Heart right ventricle (tissue), 16 donors: ENCODE results near the gene SCFD1. TPM values are rescaled to one million over a fixed set of nuclear protein-coding genes. Genes with fewer than 3 reads are reported as not detected.

ENCODE experiments used
- ATAC-seq, 8 donors: fragments of 200-7000 bp; cut with Tn5 transposase; one replicate each; pipeline ENCODE4 v1.9.1; 2020; ENCODE audit warnings: mild to moderate bottlenecking in 8 of 8, moderate library complexity in 8 of 8, moderate number of reproducible peaks in 1 of 8
- DNase-seq, 2 donors: peaks; one replicate each; pipeline ENCODE4 v3.0.0-alpha.2; 2020
- H3K27ac ChIP-seq, 10 donors: fragments of 200-600 bp; sonication (generic) in 2 of 10; one replicate each; pipeline versions ENCODE4 v1.5.0 to v1.8.0; 2020 to 2022; ENCODE audit warnings: mild to moderate bottlenecking in 3 of 10
- H3K27me3 ChIP-seq, 7 donors: fragments of 200-600 bp; one replicate each; pipeline ENCODE4 v1.8.0; 2021 to 2022; ENCODE audit warnings: mild to moderate bottlenecking in 2 of 7
- H3K36me3 ChIP-seq, 9 donors: fragments of 200-600 bp; sonication (generic) in 1 of 9; one replicate each; pipeline versions ENCODE4 v1.5.0 to v1.8.0; 2020 to 2022; ENCODE audit warnings: mild to moderate bottlenecking in 2 of 9
- H3K4me1 ChIP-seq, 9 donors: fragments of 200-600 bp; sonication (generic) in 1 of 9; one replicate each; pipeline versions ENCODE4 v1.5.0 to v1.8.0; 2020 to 2022; ENCODE audit warnings: mild to moderate bottlenecking in 4 of 9
- H3K4me3 ChIP-seq, 10 donors: fragments of 200-600 bp; sonication (generic) in 2 of 10; one replicate each; pipeline versions ENCODE4 v1.5.0 to v1.8.0; 2020 to 2022; ENCODE audit warnings: mild to moderate bottlenecking in 7 of 10, moderate library complexity in 2 of 10
- H3K9me3 ChIP-seq, 11 donors: fragments of 200-600 bp in 10 of 11; sonication (generic) in 2 of 11; one replicate each; pipeline versions ENCODE4 v1.5.0 to v1.8.0; 2013 to 2022; ENCODE audit warnings: mild to moderate bottlenecking in 2 of 11, control low read depth in 1 of 11, moderate library complexity in 1 of 11
- WGBS, 2 donors: extraction: QIAGEN DNeasy Blood & Tissue Kit; methylation state at CpG; one replicate each; pipeline ENCODE4 v1.1.7; 2013; ENCODE audit warnings: inconsistent platforms in 1 of 2; 5-methylcytosine and 5-hydroxymethylcytosine counted together
- intact Hi-C, 10 donors: fragments of 100-400 bp; cut with DNase I; formaldehyde crosslinking; loops; one replicate each; pipeline versions ENCODE4 v1.11.1 to v1.14.2; 2022
- polyA plus RNA-seq, 2 donors: library from polyadenylated mRNA; stranded (reverse); fragments of 200-250 nt; gene quantifications; one replicate each; pipeline ENCODE4 v1.2.3, GENCODE V29; 2013
- total RNA-seq, 10 donors: library from RNA; stranded (reverse); fragmentation: NEBNext Ultra II Directional in 3 of 10; extraction: Animal tissue kit (Norgen Biotek cat#: 25700) in 3 of 10; gene quantifications; one replicate each; pipeline versions ENCODE4 v1.2.1 to v1.2.4, GENCODE V29; 2021 to 2023
- TF ChIP-seq, protein P1 (sequence below), 9 donors: fragments of 200-600 bp; sonication (generic) in 2 of 9; IDR thresholded peaks; one replicate each; pipeline versions ENCODE4 v1.5.0 to v1.8.0; 2021 to 2022; ENCODE audit warnings: antibody characterized with exemption in 9 of 9, mild to moderate bottlenecking in 5 of 9, moderate library complexity in 1 of 9
- donor health status: Arrhythmogenic right ventricular cardiomyopathy.
- donor health status: ischemic (EF 13 %, LVEDD 7.1; RV severe dilation, severe dysfunction).
- donor health status: healthy with polysubstance abuse.
- donor health status: DM: no; HTN: yes; CAD: no.
- donor health status: DM: no; HTN: no; CAD: no.
- donor health status: ischemic (EF 25% LVEDD 6.9; RV normal size, moderate dysfunction).
- donor health status: ischemic (EF 25% LVEDD 5.7; RV mildly dilated, moderate dysfunction).
- donor health status: healthy.
- donor health status: DM: yes; HTN: yes; CAD: no.
- donor health status: Ischemic cardiomyopathy.
- donor health status: ischemic (EF 35%, LVEDD 5.7; RV mildly dilated, moderate dysfunction).
- donor health status: nonischemic (EF 11% LVEDD 7.7; RV severe dilation, severe dysfunction).
- donor health status: DM: yes; HTN: yes; CAD: no.
- donor health status: PGD.
- donor health status: ischemic (EF 29% LVEDD 5.4; RV normal size, mild dysfunction).
- donor health status: nonischemic (EF 23%, LVEDD 6.1; RV moderate dilation, normal function).

SCFD1 gene
- total and polyA plus RNA-seq, 12 donors, result 40.1 to 98.6 (median 47.1) TPM

DNA sequence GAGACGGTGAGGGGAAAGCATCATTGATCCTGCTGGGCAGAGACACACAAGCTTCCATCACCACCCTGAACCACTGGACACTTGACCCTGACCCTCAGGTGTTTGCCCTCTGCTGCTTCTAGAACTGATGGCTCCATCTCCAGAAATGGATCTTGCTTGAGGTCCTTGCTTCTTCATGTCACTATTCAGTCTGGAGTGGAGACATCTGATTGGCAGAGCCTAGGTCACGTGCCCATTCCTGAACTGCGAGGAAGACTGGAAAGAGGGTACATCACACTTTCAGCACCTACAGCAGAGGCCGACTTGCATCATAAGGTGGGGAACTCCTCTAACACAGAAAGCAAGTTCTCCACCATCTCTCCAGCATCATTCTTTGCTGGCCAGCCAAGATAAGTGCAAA is 145.5 kb downstream of the SCFD1 start:
- 85 to 89% methylated on average over 4 of the region's 4 CpGs for WGBS, 2 donors
- intact Hi-C loops, result no loop called here
- Histone ChIP-seq H3K36me3 (no peaks in the 10 kb centered on the region), H3K4me3 (no peak overlapping the region), H3K4me1 (no peaks in the 10 kb centered on the region), H3K27me3 (peaks cover 0 to 21% (median 2%) of the 10 kb centered on the region in 7 donors), H3K9me3 (peaks cover 0 to 28% (median 13%) of the 10 kb centered on the region in 11 donors), H3K27ac (no peak overlapping the region)
- TF ChIP-seq, protein P1, sequence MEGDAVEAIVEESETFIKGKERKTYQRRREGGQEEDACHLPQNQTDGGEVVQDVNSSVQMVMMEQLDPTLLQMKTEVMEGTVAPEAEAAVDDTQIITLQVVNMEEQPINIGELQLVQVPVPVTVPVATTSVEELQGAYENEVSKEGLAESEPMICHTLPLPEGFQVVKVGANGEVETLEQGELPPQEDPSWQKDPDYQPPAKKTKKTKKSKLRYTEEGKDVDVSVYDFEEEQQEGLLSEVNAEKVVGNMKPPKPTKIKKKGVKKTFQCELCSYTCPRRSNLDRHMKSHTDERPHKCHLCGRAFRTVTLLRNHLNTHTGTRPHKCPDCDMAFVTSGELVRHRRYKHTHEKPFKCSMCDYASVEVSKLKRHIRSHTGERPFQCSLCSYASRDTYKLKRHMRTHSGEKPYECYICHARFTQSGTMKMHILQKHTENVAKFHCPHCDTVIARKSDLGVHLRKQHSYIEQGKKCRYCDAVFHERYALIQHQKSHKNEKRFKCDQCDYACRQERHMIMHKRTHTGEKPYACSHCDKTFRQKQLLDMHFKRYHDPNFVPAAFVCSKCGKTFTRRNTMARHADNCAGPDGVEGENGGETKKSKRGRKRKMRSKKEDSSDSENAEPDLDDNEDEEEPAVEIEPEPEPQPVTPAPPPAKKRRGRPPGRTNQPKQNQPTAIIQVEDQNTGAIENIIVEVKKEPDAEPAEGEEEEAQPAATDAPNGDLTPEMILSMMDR (IDR thresholded peaks at IDR 0.05), result no peak
- ATAC-seq, result no peak
- DNase-seq, result no peak

DNA sequence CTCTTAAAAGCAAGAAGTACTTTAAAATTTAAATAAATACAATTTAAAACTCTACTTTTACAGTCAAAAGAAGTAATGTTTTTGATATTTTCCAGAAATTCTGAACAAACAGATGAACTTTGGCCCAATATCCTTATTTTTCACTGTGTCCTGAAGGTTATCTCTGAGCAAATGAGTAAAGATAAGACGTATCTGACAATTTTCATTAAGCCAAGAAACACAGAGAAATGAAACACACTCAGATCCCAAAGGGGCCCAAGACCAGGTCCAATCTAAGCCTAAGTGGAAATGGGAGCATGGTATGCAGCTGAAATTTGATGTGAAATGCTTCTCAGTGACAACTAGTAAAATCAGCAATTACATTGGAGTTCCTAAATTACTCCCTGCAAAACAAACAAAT is 146.7 kb downstream of the SCFD1 start:
- no peak overlapping the region for H3K4me3 ChIP-seq
- H3K27me3 ChIP-seq, result peaks cover 0 to 21% (median 2%) of the 10 kb centered on the region in 7 donors
- DNase-seq (no peak), ATAC-seq (no peak)
- H3K4me1 ChIP-seq, result no peaks in the 10 kb centered on the region
- H3K27ac ChIP-seq, result no peak overlapping the region
- TF ChIP-seq, protein P1 (IDR thresholded peaks at IDR 0.05), result no peak
- WGBS, 2 donors, result 29 to 33% methylated on average over 1 of the region's 1 CpG
- intact Hi-C loops, result no loop called here
- no peaks in the 10 kb centered on the region for H3K36me3 ChIP-seq
- H3K9me3 ChIP-seq, result peaks cover 0 to 16% (median 2%) of the 10 kb centered on the region in 11 donors

DNA sequence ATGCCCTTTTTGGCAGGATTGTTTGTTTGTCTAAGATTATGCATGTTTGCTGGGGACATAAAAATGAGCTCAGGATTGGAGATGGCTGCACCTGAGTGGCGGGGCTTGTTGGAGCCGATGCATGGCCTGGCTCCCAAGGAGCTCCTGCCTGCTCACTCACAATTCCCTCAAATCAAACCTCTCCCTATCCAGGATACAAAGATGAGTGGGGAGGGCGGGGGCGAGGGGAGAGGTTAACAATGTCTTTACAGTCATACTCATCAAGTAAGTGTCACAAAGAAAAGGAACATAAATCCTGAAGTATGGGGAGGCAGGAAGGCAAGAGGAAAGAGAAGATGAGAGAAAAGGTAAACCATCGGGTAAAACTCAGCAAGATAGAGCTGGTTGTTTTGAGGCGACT is 148.3 kb downstream of the SCFD1 start:
- ATAC-seq (no peak), DNase-seq (no peak)
- no peaks in the 10 kb centered on the region for H3K4me1 ChIP-seq
- no peak overlapping the region for H3K4me3 ChIP-seq
- WGBS, 2 donors, result 84 to 87% methylated on average over 6 of the region's 6 CpGs
- peaks cover 0 to 27% (median 2%) of the 10 kb centered on the region in 7 donors for H3K27me3 ChIP-seq
- H3K36me3 ChIP-seq, result no peaks in the 10 kb centered on the region
- H3K9me3 ChIP-seq, result peaks cover 0 to 2% (median 0%) of the 10 kb centered on the region in 11 donors
- TF ChIP-seq, protein P1 (IDR thresholded peaks at IDR 0.05), result no peak
- intact Hi-C loops, result no loop called here
- H3K27ac ChIP-seq, result no peak overlapping the region

DNA sequence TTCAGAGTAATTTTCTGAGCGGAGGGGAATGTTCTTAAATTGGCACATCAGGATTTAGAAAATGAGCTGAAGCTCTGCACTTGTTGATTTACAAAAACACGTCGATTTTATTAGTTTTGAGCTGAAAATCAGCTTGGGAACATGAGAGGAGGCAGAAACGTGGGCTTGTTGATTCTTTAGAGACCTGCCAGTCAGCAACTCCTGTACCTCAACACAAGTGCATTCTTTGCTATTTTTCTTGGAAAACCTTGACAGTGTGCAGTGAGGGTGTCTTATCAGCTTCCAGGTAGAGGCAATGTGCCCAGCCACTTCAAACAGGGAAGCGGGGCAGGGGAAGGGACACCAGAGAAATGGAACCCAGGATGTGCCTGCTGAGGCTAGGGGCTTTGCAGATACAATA is 149.5 kb downstream of the SCFD1 start:
- WGBS, 2 donors, result 74% methylated on average over 5 of the region's 5 CpGs
- ATAC-seq (no peak), DNase-seq (no peak)
- H3K27ac ChIP-seq, result no peak overlapping the region
- H3K9me3 ChIP-seq, result no peaks in the 10 kb centered on the region
- intact Hi-C loops, result no loop called here
- peaks cover 0 to 27% (median 2%) of the 10 kb centered on the region in 7 donors for H3K27me3 ChIP-seq
- H3K36me3 ChIP-seq, result no peaks in the 10 kb centered on the region
- TF ChIP-seq, protein P1 (IDR thresholded peaks at IDR 0.05), result no peak
- H3K4me3 ChIP-seq, result no peak overlapping the region
- H3K4me1 ChIP-seq, result no peaks in the 10 kb centered on the region
